ENCODE results near the gene ELP4.

ELP4 gene

DNA sequence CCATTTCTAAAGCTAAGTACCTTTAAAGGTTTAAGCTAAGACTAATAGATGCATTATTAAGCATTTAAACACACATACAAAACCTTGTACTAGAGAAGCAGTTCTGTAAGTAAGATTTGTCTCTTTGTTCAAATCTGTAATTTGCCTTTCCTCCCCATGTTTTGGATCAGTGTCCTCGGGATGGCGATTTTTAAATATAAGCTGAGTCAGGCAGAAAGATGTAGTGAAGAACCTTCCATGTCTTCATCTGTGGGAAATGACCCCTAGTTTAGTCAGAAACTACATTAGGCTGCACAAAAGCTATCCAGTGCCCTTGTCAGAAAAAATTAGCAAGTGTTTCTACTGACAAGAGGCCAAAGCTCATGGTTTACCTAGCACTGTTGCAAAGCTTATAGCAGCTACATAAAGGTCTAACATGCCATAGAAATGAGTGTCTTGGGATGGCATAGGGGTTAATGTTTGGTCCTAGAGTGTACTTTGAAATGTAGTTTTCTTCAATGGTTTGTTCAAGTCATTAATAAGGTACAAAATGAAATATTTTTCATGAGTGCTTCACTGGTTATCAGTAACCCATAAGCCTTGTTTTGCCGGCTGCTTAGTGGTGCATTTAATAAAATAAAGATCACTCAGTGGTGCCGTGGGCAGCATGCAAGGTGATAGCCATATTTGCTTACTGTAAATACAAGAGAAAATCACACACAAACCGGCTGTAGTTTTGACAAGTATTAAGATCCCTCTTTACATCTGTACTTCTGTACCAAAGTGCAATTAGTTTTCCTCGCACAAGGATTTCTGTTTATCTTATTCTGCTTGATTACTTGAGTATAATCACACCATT lies 139.8 kb downstream of the ELP4 start:
- DNase-seq: no peak
- no peaks in the 10 kb centered on the region for H3K4me1 ChIP-seq (ENCODE audit: insufficient read depth, low read length)
- no peak for TF ChIP-seq EZH2 (IDR thresholded peaks at IDR 0.05; ENCODE audit: borderline replicate concordance, low read depth, low read length, severe bottlenecking)
- TF ChIP-seq, protein P1, sequence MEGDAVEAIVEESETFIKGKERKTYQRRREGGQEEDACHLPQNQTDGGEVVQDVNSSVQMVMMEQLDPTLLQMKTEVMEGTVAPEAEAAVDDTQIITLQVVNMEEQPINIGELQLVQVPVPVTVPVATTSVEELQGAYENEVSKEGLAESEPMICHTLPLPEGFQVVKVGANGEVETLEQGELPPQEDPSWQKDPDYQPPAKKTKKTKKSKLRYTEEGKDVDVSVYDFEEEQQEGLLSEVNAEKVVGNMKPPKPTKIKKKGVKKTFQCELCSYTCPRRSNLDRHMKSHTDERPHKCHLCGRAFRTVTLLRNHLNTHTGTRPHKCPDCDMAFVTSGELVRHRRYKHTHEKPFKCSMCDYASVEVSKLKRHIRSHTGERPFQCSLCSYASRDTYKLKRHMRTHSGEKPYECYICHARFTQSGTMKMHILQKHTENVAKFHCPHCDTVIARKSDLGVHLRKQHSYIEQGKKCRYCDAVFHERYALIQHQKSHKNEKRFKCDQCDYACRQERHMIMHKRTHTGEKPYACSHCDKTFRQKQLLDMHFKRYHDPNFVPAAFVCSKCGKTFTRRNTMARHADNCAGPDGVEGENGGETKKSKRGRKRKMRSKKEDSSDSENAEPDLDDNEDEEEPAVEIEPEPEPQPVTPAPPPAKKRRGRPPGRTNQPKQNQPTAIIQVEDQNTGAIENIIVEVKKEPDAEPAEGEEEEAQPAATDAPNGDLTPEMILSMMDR (IDR thresholded peaks at IDR 0.05; ENCODE audit: borderline replicate concordance, extremely low read depth, low read length, poor library complexity, severe bottlenecking): no peak
- H4K20me1 ChIP-seq (ENCODE audit: insufficient read depth, low read length): no peaks in the 10 kb centered on the region
- H3K9ac ChIP-seq (ENCODE audit: low read depth, low read length): no peak overlapping the region
- ATAC-seq (ENCODE audit: insufficient read depth, low read depth): no peak
- no peak overlapping the region for H3K27ac ChIP-seq (ENCODE audit: low read length)
- H3K79me2 ChIP-seq (ENCODE audit: insufficient read depth, low read length): no peaks in the 10 kb centered on the region
- H3K4me3 ChIP-seq (ENCODE audit: low read depth in 1 of 2, low read length in 2 of 2): no peak overlapping the region
- no peaks in the 10 kb centered on the region for H3K9me3 ChIP-seq (ENCODE audit: insufficient read depth, low read length, severe bottlenecking)
- no peaks in the 10 kb centered on the region for H3K36me3 ChIP-seq (ENCODE audit: insufficient read depth, low read length)
- no peak overlapping the region for H3K4me2 ChIP-seq (ENCODE audit: insufficient read depth, low read length)
- H2AFZ ChIP-seq (ENCODE audit: low read depth, low read length): no peak overlapping the region
- H3K27me3 ChIP-seq (ENCODE audit: insufficient read depth, low read length, poor library complexity): no peaks in the 10 kb centered on the region

DNA sequence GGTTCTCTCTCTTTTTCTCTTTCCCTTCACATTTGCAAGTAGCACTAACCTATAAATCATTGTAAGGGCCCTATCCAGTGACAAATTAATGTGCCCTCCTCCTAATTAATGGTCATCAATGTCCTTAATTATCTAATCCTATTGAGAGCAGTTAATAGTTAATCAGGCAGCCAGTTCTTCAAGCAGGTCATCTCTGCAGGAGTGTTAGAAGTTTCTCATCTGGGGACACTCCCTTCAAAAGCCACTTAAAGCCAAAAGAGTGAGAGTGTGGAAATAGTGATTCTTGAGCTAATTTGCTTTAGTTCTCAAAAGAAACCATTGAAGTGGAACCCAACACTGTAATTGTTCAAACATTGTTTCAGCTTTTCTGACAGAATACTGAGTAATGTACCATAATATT lies 141.6 kb downstream of the ELP4 start:
- no peaks in the 10 kb centered on the region for H3K9me3 ChIP-seq (ENCODE audit: insufficient read depth, low read length, severe bottlenecking)
- H2AFZ ChIP-seq (ENCODE audit: low read depth, low read length): no peak overlapping the region
- H3K36me3 ChIP-seq (ENCODE audit: insufficient read depth, low read length): no peaks in the 10 kb centered on the region
- H3K4me3 ChIP-seq (ENCODE audit: low read depth in 1 of 2, low read length in 2 of 2): no peak overlapping the region
- H3K79me2 ChIP-seq (ENCODE audit: insufficient read depth, low read length): no peaks in the 10 kb centered on the region
- no peak for DNase-seq
- H4K20me1 ChIP-seq (ENCODE audit: insufficient read depth, low read length): no peaks in the 10 kb centered on the region
- H3K4me2 ChIP-seq (ENCODE audit: insufficient read depth, low read length): no peak overlapping the region
- TF ChIP-seq, protein P1 (IDR thresholded peaks at IDR 0.05; ENCODE audit: borderline replicate concordance, extremely low read depth, low read length, poor library complexity, severe bottlenecking): no peak
- TF ChIP-seq EZH2 (IDR thresholded peaks at IDR 0.05; ENCODE audit: borderline replicate concordance, low read depth, low read length, severe bottlenecking): no peak
- H3K27ac ChIP-seq (ENCODE audit: low read length): no peak overlapping the region
- no peaks in the 10 kb centered on the region for H3K27me3 ChIP-seq (ENCODE audit: insufficient read depth, low read length, poor library complexity)
- H3K4me1 ChIP-seq (ENCODE audit: insufficient read depth, low read length): no peaks in the 10 kb centered on the region
- H3K9ac ChIP-seq (ENCODE audit: low read depth, low read length): no peak overlapping the region
- ATAC-seq (ENCODE audit: insufficient read depth, low read depth): no peak

DNA sequence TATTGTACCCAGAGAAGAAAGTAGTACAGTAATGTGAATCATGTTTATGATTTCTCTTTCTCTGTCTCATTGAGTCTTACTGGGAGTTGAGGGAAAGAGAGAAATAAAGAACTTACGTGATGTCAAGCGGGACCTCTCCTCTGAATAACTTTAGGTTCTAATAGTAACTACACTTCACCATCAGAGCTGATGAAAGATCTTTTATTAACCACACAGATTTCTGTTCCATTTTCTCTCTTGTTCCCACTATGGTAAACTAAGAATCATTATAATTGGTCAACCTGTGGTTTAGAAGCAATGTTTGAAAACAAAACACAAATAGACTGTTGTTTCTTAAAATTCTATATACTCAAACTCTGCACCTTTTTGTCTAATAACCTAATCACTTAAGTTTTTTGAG lies 142.3 kb downstream of the ELP4 start:
- no peak for DNase-seq
- Histone ChIP-seq H3K4me2 (ENCODE audit: insufficient read depth, low read length) (no peak overlapping the region), H3K4me3 (ENCODE audit: low read depth in 1 of 2, low read length in 2 of 2) (no peak overlapping the region), H4K20me1 (ENCODE audit: insufficient read depth, low read length) (no peaks in the 10 kb centered on the region), H3K27me3 (ENCODE audit: insufficient read depth, low read length, poor library complexity) (no peaks in the 10 kb centered on the region), H3K9ac (ENCODE audit: low read depth, low read length) (no peak overlapping the region), H2AFZ (ENCODE audit: low read depth, low read length) (no peak overlapping the region), H3K9me3 (ENCODE audit: insufficient read depth, low read length, severe bottlenecking) (no peaks in the 10 kb centered on the region), H3K4me1 (ENCODE audit: insufficient read depth, low read length) (no peaks in the 10 kb centered on the region), H3K27ac (ENCODE audit: low read length) (no peak overlapping the region), H3K36me3 (ENCODE audit: insufficient read depth, low read length) (no peaks in the 10 kb centered on the region), H3K79me2 (ENCODE audit: insufficient read depth, low read length) (no peaks in the 10 kb centered on the region)
- no peak for ATAC-seq (ENCODE audit: insufficient read depth, low read depth)
- no peak for TF ChIP-seq EZH2 (IDR thresholded peaks at IDR 0.05; ENCODE audit: borderline replicate concordance, low read depth, low read length, severe bottlenecking)
- TF ChIP-seq, protein P1 (IDR thresholded peaks at IDR 0.05; ENCODE audit: borderline replicate concordance, extremely low read depth, low read length, poor library complexity, severe bottlenecking): no peak
